Stimulated activated CD4-positive, alpha-beta T cell treated with anti-CD3 and anti-CD28 coated beads, TNF-alpha, amount 100 ng/mL, for 4 hours (primary cell): ENCODE results near the gene IGSF1.
"Not testable (repeated sequence)": the region's sequence is repeated elsewhere in the genome, so short reads cannot be mapped to it uniquely, and the experiment has no call there.

Source experiments
- DNase-seq, 3 experiments: peaks; one replicate each; pipeline ENCODE4 v3.0.0-alpha.2; 2020; ENCODE audit warnings: low read depth in 3 of 3

Gene IGSF1

GRCh38 chrX:131271826-131272225 lies 17.3 kb downstream of the IGSF1 start:
- DNase-seq, result no peak

- no peak for DNase-seq
Observed at GRCh38 chrX:131271274-131271673, 17.8 kb downstream of the IGSF1 start.

GRCh38 chrX:131270080-131270479 lies 19.0 kb downstream of the IGSF1 start:
- DNase-seq, result no peak

- no peak for DNase-seq
Observed at GRCh38 chrX:131264665-131265064, 24.4 kb downstream of the IGSF1 start.

- no peak for DNase-seq
Observed at GRCh38 chrX:131264053-131264452, 25.1 kb downstream of the IGSF1 start.

- no peak for DNase-seq
Observed at GRCh38 chrX:131262738-131263679, 26.1 kb downstream of the IGSF1 start.

GRCh38 chrX:131262200-131262599 lies 26.9 kb downstream of the IGSF1 start:
- DNase-seq, result no peak

GRCh38 chrX:131257367-131257766 lies 31.7 kb downstream of the IGSF1 start:
- DNase-seq, result no peak

GRCh38 chrX:131250984-131251738 lies 37.9 kb downstream of the IGSF1 start:
- DNase-seq, result not testable (repeated sequence)

GRCh38 chrX:131239057-131239456 lies 50.0 kb downstream of the IGSF1 start:
- DNase-seq, result no peak

GRCh38 chrX:131237363-131237762 lies 51.7 kb downstream of the IGSF1 start:
- DNase-seq, result no peak

- DNase-seq, result no peak
Observed at GRCh38 chrX:131235768-131236545, 53.1 kb downstream of the IGSF1 start.

GRCh38 chrX:131227608-131228007 lies 61.5 kb downstream of the IGSF1 start:
- no peak for DNase-seq

- DNase-seq, result no peak
Observed at GRCh38 chrX:131226591-131226990, 62.5 kb downstream of the IGSF1 start.

- no peak for DNase-seq
Observed at GRCh38 chrX:131225078-131225477, 64.0 kb downstream of the IGSF1 start.
